ENCODE results near the gene GDF7.
A peak's percentile ranks its signal among the peaks of the same experiment; 100 is the strongest.

GDF7 gene

DNA sequence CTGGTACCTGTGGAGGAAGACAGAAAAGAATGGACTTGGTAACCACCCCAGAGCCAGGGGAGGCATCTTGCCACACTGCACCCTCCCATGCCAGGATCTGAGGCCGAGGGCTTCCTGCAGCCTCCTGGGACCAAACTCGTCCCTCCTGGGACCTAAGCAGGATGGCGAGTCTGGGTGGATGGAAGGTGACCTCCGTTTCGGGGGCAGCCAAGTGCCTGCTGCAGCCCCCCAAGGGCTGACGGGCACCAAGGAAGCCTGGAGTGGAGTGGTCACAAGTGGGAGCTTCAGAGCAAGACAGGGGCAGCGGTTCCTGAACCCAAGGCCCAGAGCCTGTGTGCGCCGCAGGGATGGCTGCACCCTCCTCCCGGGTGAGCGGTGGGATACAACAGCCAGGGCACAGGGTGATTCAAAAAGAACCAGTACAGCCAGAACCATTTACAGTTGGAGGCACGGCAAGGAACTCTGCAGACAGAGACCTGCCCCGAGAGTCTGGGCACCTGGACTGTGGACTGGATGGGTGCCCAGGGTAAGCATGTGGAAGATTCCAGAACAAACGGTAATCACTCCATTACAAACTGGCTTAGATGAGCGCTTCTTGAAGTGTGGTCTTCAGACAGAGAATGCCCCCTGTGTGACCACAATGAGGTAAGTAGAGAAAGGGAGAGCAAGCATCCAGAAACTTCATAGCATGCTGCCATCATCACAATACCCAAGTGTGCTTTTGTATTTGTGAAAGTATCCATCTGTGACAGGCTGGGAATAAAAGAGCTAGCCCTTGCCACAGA is 28.1 kb upstream of the GDF7 start:
- TF ChIP-seq, protein P1, sequence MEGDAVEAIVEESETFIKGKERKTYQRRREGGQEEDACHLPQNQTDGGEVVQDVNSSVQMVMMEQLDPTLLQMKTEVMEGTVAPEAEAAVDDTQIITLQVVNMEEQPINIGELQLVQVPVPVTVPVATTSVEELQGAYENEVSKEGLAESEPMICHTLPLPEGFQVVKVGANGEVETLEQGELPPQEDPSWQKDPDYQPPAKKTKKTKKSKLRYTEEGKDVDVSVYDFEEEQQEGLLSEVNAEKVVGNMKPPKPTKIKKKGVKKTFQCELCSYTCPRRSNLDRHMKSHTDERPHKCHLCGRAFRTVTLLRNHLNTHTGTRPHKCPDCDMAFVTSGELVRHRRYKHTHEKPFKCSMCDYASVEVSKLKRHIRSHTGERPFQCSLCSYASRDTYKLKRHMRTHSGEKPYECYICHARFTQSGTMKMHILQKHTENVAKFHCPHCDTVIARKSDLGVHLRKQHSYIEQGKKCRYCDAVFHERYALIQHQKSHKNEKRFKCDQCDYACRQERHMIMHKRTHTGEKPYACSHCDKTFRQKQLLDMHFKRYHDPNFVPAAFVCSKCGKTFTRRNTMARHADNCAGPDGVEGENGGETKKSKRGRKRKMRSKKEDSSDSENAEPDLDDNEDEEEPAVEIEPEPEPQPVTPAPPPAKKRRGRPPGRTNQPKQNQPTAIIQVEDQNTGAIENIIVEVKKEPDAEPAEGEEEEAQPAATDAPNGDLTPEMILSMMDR (IDR thresholded peaks at IDR 0.05; ENCODE audit: low read depth, low read length), result no peak
- DNase-seq (ENCODE audit: low read depth in 2 of 2), result no peak
- H3K4me3 ChIP-seq (replicated peaks in 1 of 2; ENCODE audit: low read depth in 2 of 2, low read length in 2 of 2), result no peak overlapping the region

DNA sequence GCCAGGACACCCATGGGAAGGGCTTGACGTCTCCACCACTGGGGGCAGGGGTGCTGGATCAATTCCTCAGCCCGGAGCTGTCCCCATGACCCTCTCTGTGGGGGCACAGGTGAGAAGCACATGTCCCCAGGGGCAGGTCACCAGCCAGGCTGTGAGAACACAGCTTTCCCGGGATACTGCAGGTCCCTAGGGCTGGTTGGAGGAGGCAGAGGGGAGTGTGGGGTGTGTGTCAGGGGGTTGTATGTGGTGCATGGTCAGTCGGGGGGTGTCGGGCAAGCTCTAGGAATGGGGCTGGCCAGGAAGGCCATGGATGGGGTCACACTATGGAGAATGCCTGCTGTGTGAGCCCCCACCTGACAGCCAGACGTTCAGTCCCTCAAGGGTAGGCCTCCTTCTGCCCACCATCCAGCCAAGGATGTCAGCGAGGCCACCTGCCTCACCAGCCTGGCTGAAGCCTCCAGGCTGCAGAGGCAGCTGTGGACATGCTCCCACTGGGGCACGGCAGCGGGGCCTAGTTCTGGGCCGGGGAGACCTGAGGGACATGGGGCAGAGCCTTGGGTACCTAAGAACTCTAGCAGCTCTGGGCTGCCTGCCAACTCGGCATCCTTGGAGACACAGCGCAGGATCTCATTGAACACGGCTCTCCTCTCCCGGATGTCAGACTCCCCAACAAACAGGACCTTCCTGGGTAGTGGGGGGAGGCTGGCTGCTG is 26.4 kb upstream of the GDF7 start:
- no peak overlapping the region for H3K4me3 ChIP-seq (replicated peaks in 1 of 2; ENCODE audit: low read depth in 2 of 2, low read length in 2 of 2)
- TF ChIP-seq, protein P1 (IDR thresholded peaks at IDR 0.05; ENCODE audit: low read depth, low read length), result no peak
- DNase-seq (ENCODE audit: low read depth in 2 of 2), result peak in 1 of 2 donors; percentile 51

DNA sequence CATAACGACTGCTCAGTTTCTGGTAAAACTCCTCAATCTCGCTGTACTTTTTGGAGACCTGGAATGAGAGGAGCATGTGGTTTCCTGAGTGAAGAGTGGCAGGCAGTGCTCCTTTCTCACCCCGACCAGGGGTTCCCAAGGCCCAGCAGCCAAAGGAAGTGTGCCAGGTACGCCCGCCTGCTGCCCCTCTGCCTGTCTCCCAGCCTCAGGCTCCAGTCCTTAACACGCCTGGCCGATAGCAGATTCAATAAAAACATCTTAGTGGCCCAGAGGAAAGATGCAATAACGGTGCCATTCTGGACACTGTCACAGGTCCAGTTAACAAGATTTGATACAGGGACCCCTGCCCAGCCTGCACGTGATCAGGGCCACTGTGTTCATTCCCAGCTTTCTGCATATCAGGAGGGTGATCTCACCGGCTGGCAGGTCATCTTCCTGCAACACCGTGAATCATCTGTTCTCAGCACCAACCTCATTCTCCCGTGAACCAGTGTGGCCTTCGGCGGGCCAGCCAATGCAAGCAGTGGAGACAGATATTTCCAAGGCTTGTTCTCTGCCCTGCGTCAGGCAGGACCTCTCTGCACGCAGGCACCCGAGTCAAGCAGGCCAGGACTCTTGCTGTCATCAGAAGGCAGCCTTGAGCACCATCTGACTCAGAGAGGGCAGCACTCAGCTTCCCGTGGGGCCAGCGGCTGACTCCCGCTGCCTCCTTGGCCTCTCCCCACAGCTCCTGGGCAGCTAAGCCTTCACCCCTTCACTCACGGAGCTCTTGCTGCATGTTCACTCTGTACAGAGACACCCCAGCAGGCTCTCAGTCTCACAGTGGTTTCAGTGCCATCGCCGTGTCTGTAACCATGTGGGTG is 25.6 kb upstream of the GDF7 start:
- peak; percentile 30 to 90 for DNase-seq (ENCODE audit: low read depth in 2 of 2)
- H3K4me3 ChIP-seq (replicated peaks in 1 of 2; ENCODE audit: low read depth in 2 of 2, low read length in 2 of 2), result no peak overlapping the region
- TF ChIP-seq, protein P1 (IDR thresholded peaks at IDR 0.05; ENCODE audit: low read depth, low read length), result no peak

DNA sequence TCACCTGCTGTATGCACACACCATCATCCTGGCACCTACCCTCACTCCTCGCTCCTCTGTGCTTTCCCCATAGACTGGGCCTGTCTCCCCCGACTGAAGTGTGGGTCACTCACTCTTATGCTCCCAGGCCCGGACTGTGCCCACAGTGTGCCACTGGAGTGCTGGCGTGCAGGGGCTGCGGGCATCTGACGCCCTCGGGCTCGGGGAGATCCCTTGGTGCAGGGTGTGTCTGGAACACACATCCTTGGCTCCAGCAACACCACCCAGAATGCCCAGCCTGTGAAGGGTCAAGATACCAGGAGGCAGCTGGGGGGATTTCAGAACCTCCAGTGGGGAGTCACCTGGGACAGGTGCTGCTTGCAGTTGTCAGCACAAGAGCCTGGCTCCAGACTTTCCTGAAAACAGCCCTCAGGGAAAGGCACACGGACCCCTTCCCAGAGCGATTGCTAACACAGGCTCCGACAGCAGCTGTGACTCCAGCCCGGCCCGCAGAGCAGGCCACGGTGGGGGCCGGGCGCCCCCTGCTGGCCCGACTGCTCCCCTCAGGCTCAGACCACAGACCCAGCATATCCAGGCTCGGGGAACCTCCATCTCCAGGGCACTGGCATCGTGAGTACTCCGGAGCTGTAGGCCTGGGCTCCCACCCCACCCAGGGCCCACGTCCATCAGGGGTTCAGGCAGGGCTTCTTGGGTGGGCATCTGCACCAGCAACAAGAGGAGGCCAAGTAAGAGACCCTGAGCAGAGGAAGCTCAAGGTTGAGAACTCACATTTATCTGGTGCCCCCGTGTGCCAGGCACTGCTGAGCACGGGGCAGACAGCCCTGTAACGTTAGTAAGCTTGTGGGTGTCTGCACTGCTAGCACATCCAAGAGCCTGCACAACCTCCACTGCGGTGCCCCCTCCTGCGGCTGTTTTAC is 24.6 kb upstream of the GDF7 start:
- H3K4me3 ChIP-seq (replicated peaks in 1 of 2; ENCODE audit: low read depth in 2 of 2, low read length in 2 of 2), result no peak overlapping the region
- TF ChIP-seq, protein P1 (IDR thresholded peaks at IDR 0.05; ENCODE audit: low read depth, low read length), result peak; percentile 99
- peak; percentile 75 to 78 for DNase-seq (ENCODE audit: low read depth in 2 of 2)

DNA sequence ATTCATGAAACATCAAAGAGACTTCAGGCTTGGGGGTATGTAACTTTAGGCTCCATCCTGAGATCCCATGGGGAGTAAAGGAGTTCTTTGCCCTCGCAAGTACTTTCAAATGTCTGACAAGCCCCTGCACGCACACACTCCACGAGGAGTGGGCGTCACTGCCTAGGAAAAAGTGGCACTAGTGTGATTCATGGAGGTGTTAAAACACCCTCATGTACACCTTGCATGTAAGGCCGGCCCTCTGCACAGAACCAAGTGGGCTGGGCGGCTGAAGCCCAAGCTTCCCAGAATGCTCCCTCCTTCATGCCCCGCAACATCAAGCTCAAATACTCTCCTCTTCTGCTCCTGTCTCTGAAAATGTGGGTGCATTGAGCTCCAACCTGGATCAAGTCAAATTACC is 23.9 kb upstream of the GDF7 start:
- no peak overlapping the region for H3K4me3 ChIP-seq (replicated peaks in 1 of 2; ENCODE audit: low read depth in 2 of 2, low read length in 2 of 2)
- DNase-seq (ENCODE audit: low read depth in 2 of 2), result no peak
- TF ChIP-seq, protein P1 (IDR thresholded peaks at IDR 0.05; ENCODE audit: low read depth, low read length), result no peak

DNA sequence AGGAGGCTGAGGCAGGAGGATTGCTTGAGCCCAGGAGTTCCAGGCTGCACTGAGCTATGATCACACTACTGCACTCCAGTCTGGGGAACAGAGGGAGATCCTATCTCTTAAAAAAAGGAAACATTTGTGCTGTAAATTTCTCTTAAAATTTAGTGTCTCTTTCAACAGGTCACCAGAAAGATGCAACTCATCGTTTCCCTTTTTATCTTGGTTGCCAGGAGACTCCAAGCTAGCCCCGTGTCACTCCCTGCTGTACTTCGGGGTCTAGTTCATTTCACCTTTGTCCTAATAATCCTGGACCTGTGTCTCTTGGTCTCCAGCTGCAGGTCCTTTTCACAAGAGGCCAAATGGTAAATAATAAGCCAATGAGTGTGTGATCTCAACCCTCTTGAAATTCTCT is 23.1 kb upstream of the GDF7 start:
- no peak overlapping the region for H3K4me3 ChIP-seq (replicated peaks in 1 of 2; ENCODE audit: low read depth in 2 of 2, low read length in 2 of 2)
- no peak for DNase-seq (ENCODE audit: low read depth in 2 of 2)
- TF ChIP-seq, protein P1 (IDR thresholded peaks at IDR 0.05; ENCODE audit: low read depth, low read length), result no peak

Measured in cardiac fibroblast (primary cell).